CMK (cell line): Measurements from ENCODE around the gene PLRG1.

Source experiments
- DNase-seq: peaks from one replicate; pipeline ENCODE4 v3.0.0-alpha.2; 2010; ENCODE audit warnings: low read depth

PLRG1 gene

DNA sequence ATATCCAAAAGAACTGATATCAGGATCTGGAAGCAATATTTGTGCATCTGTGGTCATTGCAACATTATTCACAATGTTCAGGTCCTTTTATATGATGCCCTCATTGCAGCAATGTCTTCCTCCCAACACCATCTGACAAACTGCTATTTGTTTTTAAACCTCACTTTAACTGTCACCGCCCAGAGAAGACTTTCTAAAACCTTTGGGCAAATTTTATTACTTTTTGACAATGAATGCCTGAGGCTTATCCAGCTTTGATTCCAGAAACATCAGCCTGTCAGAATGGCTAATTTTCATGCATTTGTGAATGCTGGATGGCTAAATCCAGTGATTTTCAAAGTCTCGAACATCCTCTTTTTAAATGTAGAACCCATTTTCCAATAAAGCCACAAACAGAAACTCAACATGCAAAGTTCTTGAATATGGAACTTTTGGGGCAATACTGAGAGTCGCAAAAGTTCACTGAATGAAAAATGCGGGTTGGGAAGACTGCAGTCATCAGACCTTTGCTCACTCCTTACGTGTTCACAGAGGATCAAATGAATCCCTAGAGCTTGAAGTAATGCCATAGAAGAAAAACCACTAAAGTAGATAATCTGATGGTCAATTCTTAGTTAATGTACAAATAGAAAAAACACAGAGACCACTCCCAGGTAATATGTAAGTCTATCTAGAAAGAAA lies 23.1 kb upstream of the PLRG1 start:
- DNase-seq, result no peak

DNA sequence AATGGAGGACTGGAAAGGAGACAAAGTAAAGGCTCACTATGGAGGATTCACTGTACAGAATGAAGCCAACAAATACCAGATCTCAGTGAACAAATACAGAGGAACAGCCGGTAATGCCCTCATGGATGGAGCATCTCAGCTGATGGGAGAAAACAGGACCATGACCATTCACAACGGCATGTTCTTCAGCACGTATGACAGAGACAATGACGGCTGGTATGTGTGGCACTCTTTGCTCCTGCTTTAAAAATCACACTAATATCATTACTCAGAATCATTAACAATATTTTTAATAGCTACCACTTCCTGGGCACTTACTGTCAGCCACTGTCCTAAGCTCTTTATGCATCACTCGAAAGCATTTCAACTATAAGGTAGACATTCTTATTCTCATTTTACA lies 19.4 kb upstream of the PLRG1 start:
- no peak for DNase-seq

DNA sequence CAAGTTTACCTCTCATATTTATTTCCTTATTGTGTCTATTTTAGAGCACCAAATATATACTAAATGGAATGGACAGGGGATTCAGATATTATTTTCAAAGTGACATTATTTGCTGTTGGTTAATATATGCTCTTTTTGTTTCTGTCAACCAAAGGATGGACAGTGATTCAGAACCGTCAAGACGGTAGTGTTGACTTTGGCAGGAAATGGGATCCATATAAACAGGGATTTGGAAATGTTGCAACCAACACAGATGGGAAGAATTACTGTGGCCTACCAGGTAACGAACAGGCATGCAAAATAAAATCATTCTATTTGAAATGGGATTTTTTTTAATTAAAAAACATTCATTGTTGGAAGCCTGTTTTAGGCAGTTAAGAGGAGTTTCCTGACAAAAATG lies 18.8 kb upstream of the PLRG1 start:
- DNase-seq, result no peak

DNA sequence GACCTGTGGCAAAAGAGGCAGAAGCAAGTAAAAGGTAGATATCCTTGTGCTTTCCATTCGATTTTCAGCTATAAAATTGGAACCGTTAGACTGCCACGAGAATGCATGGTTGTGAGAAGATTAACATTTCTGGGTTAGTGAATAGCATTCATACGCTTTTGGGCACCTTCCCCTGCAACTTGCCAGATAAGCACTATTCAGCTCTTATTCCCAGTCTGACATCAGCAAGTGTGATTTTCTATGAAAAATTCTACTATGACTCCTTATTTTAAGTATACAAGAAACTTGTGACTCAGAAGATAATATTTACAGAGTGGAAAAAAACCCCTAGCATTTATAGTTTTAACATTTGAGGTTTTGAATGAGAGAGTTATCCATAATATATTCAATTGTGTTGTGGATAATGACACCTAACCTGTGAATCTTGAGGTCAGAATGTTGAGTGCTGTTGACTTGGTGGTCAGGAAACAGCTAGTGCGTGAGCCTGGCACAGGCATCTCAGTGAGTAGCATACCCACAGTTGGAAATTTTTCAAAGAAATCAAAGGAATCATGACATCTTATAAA lies 16.5 kb upstream of the PLRG1 start:
- no peak for DNase-seq

DNA sequence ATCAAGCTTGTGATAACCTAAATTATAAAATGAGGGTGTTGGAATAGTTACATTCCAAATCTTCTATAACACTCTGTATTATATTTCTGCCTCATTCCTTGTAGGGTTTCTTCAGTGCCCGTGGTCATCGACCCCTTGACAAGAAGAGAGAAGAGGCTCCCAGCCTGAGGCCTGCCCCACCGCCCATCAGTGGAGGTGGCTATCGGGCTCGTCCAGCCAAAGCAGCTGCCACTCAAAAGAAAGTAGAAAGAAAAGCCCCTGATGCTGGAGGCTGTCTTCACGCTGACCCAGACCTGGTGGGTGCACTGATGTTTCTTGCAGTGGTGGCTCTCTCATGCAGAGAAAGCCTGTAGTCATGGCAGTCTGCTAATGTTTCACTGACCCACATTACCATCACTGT lies 15.5 kb upstream of the PLRG1 start:
- DNase-seq, result no peak

DNA sequence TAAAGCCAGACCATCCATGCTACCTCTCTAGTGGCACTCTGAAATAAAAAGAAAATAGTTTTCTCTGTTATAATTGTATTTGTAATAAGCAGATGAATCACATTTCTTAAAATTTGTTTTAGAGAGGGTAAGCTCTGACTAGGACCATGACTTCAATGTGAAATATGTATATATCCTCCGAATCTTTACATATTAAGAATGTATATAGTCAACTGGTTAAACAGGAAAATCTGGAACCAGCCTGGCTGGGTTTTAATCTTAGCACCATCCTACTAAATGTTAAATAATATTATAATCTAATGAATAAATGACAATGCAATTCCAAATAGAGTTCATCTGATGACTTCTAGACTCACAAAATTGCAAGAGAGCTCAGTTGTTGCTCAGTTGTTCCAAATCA lies 14.1 kb upstream of the PLRG1 start:
- DNase-seq, result no peak

DNA sequence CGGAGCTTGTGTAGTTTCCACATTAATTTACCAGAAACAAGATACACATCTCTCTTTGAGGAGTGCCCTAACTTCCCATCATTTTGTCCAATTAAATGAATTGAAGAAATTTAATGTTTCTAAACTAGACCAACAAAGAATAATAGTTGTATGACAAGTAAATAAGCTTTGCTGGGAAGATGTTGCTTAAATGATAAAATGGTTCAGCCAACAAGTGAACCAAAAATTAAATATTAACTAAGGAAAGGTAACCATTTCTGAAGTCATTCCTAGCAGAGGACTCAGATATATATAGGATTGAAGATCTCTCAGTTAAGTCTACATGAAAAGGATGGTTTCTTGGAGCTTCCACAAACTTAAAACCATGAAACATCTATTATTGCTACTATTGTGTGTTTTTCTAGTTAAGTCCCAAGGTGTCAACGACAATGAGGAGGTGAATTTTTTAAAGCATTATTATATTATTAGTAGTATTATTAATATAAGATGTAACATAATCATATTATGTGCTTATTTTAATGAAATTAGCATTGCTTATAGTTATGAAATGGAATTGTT lies 12.6 kb upstream of the PLRG1 start, which contains the start of gene FGB:
TSS of gene FGB (plus strand) at position 315 of the 558 bp plus-strand sequence. CDS start at position 323, 8 bp downstream.
- DNase-seq, result no peak

DNA sequence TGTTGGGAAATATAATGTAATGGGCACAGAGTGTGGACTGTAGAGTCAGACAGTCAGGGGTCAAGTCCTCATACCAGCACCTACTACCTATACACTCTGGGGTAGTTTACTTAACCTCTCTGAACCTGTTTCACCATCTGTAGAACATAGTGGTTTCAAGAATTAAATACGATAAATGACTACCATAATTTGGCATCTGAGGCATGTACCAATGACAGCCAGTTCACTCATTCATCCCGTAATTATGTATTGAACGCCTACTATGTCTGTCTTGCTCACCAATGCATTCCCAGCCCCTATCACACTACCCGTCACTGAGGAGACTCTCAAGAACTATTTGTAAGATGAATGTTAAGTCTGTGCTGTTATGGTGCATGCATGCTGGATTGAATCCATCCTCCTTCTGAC lies 10.6 kb upstream of the PLRG1 start:
- DNase-seq, result no peak

DNA sequence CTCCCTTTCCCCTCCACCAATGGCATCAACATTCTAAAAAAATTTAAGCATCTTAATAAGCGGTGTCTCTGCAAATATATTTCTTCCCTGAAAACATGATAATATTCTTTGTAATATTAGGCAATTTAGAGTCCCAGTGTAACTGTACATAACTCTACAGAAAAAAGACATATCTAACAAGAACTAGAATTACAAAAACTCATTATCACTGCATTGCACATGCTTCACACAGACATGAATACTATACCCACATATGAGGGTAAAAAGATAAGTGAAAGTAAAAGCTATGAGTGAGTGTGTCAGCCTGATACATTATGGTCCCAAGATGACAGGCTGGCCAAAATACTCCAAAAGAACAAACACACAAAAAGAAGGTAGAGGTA lies 10.2 kb upstream of the PLRG1 start:
- no peak for DNase-seq

DNA sequence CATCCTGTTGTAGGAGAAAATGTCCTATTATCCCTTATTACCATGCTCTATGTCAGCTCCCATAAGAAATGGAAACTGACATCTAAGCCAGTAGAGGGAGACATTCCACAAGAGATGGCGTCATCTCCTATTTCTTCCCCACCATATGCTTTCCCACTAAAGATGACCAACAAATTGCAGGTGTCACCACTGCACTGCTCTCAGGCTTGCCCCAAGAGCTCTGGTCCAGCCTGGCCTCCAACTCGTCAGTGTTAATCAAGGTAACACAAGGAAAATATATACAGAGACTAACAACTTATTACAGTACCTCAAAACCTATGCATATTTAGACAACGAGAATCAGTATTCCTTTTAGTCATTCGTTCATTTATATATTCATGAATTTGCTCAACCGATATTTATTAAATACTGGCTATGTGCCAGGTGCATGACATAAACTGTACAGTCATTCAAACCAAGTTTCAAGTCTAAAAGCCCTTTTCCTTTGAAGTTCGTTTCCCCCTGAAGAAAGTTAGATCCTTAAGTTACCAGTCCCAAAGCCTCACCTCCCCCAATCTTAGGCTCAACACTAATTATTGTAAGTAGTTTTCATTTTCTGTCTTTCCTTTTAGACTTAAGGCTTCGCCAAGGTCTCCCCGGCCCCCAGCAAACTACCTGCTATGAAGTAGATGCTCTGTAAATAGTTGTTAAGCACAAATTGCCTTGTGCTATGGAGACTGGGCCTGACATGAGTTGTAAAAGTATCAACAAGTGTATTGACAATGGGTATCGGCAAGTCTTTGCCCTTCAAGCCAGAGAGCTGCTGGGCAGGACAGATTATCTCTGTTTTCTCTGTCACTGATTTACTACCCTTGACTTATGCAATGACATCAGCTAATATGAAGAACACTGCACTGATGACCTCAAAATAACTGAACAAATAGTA lies 9.6 kb upstream of the PLRG1 start:
- no peak for DNase-seq

DNA sequence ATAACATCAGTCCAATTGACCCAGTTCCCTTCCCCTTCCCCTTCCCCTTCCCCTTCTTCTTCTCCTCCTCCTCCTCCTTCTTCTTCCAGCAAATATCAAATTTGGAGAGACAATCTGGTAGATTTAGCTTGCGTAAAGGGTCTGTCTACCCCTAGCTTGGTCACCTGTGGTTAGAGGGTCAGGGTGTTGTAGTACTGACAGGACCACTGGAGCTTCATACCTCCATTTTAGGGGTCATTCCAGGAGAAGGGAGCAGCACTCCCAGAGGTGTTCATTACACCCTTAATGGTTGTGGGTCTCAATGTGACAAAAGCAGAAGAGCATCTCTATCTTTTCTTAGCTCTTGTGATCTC lies 8.9 kb upstream of the PLRG1 start:
- DNase-seq, result no peak

DNA sequence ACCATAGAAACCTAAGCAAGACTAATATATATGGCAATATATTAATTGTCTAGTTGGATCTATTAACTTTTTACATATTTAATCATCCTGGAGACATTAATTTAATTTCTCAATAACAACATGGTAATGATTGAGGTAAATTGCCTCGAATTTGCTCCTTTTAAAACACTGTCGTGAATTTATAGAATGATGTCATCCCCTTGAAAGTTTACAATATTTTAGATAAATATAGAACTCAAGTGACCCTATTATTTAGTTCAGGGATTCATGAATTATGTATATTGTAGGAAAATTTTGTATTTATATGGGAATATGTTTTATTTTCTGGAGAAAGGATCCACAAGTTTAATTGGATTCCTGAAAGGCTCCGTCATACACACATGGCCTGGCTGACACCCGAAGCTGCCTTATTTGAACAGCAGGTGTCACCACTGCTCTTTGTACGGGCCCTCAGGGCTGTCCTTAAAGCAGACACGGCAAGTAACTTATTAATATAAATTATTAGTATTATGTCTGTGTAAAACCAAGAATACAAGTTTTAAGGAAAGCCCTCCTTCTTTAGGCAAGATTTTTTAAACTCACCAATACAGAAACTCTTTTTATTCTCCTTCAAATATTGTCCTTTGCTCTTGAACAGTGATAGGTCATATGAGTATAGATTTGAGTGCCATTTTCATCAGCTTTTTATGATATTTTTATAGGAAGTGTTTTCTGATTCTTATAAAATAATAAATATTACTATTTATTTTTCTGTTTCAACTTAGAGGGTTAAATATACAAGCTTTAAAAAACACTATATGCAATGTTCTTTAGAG lies 1.9 kb upstream of the PLRG1 start:
- peak; percentile 58 for DNase-seq

DNA sequence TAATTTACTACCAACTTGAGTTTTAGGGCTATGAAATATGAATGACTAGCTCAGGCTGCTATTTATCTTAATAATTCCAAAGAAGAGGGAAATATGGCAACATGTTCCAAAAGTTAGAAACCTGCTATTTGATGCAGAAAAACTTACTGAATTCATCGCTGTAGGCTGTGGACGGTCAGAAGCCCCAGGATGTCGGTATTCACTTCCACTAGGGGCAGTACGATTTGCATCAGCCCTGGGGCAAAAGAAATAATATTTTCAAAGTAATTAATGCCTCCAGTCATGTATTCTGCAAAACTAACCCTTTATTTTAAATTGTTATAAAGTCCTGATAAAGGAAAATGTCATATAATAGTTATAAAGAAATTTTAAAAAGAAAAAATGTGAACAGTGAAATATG lies 4.5 kb downstream of the PLRG1 start:
- DNase-seq, result no peak

DNA sequence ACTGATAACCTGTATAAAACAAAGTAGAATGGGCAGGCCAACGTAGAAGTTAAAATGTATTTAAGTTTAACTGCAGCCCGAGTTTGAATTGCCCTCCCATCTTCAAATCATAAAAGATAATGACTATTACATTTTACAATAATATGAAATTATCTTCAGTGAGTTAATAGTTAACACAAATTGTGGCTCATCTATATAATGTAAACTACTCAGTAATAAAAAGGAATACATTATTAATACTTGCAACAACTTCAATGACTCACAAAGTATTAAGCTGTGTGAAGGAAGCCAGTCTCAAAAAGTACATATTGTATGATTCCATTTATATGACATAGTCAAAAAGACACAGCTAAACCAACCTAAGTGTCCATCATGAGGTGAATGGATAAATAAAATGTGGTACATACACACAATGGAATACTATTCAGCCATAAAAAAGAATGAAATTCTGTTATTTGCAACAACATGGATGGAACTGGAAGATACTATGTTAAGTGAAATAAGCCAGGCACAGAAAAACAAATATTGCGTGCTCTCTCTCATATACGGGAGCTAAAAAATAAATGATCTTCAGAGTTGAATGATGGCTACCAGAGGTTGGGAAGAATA lies 7.8 kb downstream of the PLRG1 start:
- no peak for DNase-seq

DNA sequence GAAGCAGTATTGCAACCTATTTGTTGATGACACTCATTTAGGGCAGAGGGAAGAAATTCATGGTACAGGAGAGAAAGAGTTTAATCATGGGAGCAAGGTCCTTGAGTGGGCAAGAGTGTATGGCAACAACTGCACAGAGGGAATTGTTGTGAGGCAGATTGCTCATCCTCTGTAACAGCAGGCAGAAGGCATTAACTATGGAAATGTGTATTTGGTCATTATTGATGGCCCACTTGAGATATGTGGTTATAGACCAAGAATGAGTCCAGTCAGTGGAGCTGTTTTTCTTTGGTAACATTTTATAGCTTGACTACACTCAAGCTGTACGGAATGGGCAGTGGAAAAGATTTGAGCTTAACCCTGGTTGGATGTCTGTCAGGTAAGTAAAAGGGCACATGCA lies 15.9 kb downstream of the PLRG1 start:
- no peak for DNase-seq

DNA sequence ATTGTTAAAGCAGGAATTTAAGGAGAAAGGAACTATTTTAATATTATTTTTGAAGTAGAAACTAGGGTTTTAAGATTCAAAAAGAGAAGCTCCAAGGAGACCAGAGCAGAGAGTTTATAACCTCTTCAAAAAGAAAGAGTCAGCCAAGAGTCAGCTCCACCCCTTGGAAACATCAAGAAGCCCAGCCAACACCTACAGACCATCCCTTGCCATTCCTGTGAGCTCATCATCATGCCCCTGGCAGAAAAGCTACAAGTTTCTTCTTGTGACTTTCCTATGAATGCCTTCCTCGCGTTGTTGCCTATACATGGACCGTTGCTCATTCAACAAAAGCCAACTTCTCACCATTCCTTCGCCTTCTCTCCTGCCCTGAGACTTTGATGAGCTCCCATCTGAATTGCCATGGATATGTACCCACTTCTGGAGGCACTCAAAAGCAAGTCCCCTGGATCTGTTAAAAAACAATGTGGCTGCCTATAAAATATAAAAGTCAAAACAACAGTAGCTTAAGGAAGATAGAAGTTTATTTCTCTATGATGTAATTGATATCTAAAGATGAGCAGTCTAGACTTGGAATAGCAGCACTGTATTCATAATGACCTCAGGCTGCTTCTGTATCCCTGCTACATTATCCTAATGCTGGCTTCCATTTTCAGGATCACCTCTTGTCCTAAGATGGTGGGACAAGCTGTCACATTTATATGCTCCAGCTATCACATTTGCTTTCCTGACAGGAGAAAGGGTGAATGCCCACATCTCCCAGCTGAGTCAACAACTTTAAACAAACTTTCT lies 20.3 kb downstream of the PLRG1 start:
- DNase-seq, result no peak

DNA sequence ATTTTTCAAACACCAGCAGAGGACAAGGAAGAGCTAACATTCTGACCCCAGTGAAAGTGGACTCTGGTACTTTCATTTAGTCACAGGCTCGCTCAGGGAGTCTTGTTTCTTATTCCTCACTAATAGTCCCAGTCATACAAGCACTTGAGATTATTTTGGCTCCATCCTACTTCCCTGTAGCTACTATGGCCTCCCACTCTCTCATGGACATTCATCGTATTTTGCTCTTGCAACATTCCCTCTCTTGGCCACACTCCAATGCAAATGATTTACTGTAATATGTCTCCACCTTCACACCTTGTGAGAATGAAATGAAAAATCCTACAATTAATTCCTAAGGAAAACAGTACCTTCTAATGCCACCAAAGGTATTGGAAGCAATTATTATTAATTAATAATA lies 21.3 kb downstream of the PLRG1 start:
- DNase-seq, result no peak

DNA sequence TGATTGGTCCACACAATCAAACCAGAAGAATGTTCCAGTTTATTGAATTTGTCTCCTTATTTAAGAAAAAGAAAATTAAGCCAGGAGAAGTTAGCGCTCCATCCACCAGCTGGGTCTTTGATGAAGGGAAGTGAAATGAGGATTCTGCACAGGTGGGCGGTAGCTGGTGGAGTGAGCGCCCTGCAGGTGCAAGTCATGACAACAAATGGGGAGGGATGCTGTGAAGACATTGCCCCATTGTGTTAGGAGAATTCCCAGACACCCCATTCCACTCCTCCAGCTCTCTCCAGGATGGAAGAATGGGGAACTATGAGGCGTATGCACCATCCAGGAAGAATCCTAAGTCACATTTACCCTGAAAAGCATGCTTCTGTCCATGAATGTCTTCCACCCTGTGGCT lies 22.9 kb downstream of the PLRG1 start:
- DNase-seq, result no peak

DNA sequence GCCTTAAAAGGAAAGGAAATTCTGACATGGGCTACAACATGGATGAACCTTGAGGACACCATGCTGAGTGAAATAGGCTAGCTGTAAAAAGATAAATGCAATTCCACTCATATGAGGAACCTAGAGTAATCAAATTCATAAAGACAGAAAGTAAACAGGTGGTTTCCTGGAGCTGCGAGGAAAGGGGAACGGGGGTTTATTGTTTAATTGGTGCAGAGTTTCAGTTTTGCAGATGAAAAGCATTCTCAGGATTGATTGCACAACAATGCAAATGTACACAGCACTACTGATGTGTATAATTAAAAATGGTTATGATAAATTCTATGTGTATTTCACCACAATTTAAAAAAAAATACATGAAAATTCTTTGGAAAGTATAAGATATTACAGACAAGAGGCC lies 24.0 kb downstream of the PLRG1 start:
- no peak for DNase-seq

DNA sequence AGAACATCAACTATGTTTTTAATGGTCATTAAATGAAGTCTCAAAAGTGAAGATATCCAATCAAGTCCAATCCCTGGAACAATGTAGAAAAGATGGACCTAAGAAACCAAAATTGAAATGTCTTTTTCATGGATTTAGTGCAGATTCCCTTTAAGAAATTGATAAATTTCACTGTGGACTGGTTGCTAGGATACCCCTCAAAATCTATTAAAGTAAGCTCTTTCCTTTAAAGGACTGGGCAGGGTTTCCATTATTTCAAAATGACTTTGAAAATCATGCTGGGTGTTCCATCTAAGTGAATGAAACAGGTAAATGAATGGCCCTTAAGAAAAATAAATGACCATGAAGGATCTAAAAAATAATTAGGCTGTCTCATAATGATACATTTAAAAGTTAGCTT lies 28.6 kb downstream of the PLRG1 start:
- no peak for DNase-seq

DNA sequence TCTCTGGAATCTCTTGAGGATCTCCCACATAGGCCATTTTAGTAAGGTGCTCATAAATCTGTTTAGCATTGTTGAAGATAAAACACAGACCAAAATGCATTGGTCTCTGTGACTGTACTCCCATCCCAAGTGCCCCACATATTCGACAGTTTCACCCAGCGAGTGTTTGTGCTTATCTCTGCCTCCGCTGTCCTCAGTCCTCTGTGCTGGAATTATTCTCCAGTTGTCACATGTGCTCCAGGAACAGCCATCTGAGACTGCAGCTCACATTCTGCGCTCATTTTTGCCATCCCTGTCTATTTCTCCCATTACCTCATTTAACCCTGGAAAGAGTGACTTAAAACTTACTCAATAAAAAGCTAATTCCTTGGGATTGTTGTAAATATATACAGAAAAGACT lies 31.0 kb downstream of the PLRG1 start:
- no peak for DNase-seq
